ENCODE results near the gene AZU1.
"Not testable (repeated sequence)": the region's sequence is repeated elsewhere in the genome, so short reads cannot be mapped to it uniquely, and the experiment has no call there.

AZU1 gene

GRCh38 chr19:829129-829758 lies 1.6 kb downstream of the AZU1 start:
- DNase-seq (ENCODE audit: low read depth, low spot score): no peak

GRCh38 chr19:831407-832369 lies 4.1 kb downstream of the AZU1 start:
- DNase-seq (ENCODE audit: low read depth, low spot score): no peak

- no peak for DNase-seq (ENCODE audit: low read depth, low spot score)
Observed at GRCh38 chr19:834216-834615, 6.6 kb downstream of the AZU1 start.

- no peak for DNase-seq (ENCODE audit: low read depth, low spot score)
Observed at GRCh38 chr19:835210-835810, 7.7 kb downstream of the AZU1 start.

- no peak for DNase-seq (ENCODE audit: low read depth, low spot score)
Observed at GRCh38 chr19:840519-841206, 13.0 kb downstream of the AZU1 start, which contains the start of gene PRTN3. TSS of gene PRTN3 (plus strand) at chr19:840999. CDS start at chr19:841009, 10 bp downstream.

GRCh38 chr19:842802-843179 lies 15.2 kb downstream of the AZU1 start:
- not testable (repeated sequence) for DNase-seq (ENCODE audit: low read depth, low spot score)

GRCh38 chr19:843180-843835 lies 15.7 kb downstream of the AZU1 start:
- no peak for DNase-seq (ENCODE audit: low read depth, low spot score)

- no peak for DNase-seq (ENCODE audit: low read depth, low spot score)
Observed at GRCh38 chr19:843836-844545, 16.4 kb downstream of the AZU1 start.

GRCh38 chr19:844546-844971 lies 16.9 kb downstream of the AZU1 start:
- no peak for DNase-seq (ENCODE audit: low read depth, low spot score)

GRCh38 chr19:845707-846521 lies 18.3 kb downstream of the AZU1 start:
- no peak for DNase-seq (ENCODE audit: low read depth, low spot score)

- no peak for DNase-seq (ENCODE audit: low read depth, low spot score)
Observed at GRCh38 chr19:848386-848921, 20.8 kb downstream of the AZU1 start.

GRCh38 chr19:849195-849594 lies 21.6 kb downstream of the AZU1 start:
- DNase-seq (ENCODE audit: low read depth, low spot score): not testable (repeated sequence)

- DNase-seq (ENCODE audit: low read depth, low spot score): no peak
Observed at GRCh38 chr19:850221-850978, 22.8 kb downstream of the AZU1 start.

- DNase-seq (ENCODE audit: low read depth, low spot score): no peak
Observed at GRCh38 chr19:850979-851335, 23.3 kb downstream of the AZU1 start.

- DNase-seq (ENCODE audit: low read depth, low spot score): no peak
Observed at GRCh38 chr19:852136-853013, 24.7 kb downstream of the AZU1 start, which contains the start of gene ELANE. TSS of gene ELANE (plus strand) at chr19:852303. CDS start at chr19:852329, 26 bp downstream.

GRCh38 chr19:853014-853585 lies 25.5 kb downstream of the AZU1 start:
- no peak for DNase-seq (ENCODE audit: low read depth, low spot score)

- DNase-seq (ENCODE audit: low read depth, low spot score): not testable (repeated sequence)
Observed at GRCh38 chr19:853614-854220, 26.1 kb downstream of the AZU1 start.

All from activated CD4-positive, CD25-positive, alpha-beta regulatory T cell treated with anti-CD3 and anti-CD28 coated beads, Interleukin-2, amount 50 U/mL, for 16 hours (primary cell).